NK-92 (cell line): ENCODE results near the gene MRPL51.
"Not testable (repeated sequence)": the region's sequence is repeated elsewhere in the genome, so short reads cannot be mapped to it uniquely, and the experiment has no call there.

Source experiments
- DNase-seq: peaks from one replicate; lab custom pipeline; 2025; ENCODE audit not compliant: unreplicated experiment; lab: John Stamatoyannopoulos, UW

MRPL51 gene

GRCh38 chr12:6532051-6532926 lies 39.2 kb upstream of the MRPL51 start:
- no peak for DNase-seq

GRCh38 chr12:6530576-6531260 lies 37.7 kb upstream of the MRPL51 start:
- DNase-seq, result no peak

- DNase-seq, result no peak
Observed at GRCh38 chr12:6529291-6529737, 36.3 kb upstream of the MRPL51 start.

- DNase-seq, result no peak
Observed at GRCh38 chr12:6528539-6529235, 35.6 kb upstream of the MRPL51 start.

GRCh38 chr12:6527711-6528110 lies 34.6 kb upstream of the MRPL51 start:
- DNase-seq, result no peak

- no peak for DNase-seq
Observed at GRCh38 chr12:6526766-6527525, 33.9 kb upstream of the MRPL51 start.

GRCh38 chr12:6526201-6526600 lies 33.1 kb upstream of the MRPL51 start:
- no peak for DNase-seq

GRCh38 chr12:6524648-6525047 lies 31.6 kb upstream of the MRPL51 start:
- no peak for DNase-seq

GRCh38 chr12:6523708-6524107 lies 30.6 kb upstream of the MRPL51 start:
- DNase-seq, result no peak

- no peak for DNase-seq
Observed at GRCh38 chr12:6522193-6522592, 29.1 kb upstream of the MRPL51 start.

GRCh38 chr12:6520186-6520585 lies 27.1 kb upstream of the MRPL51 start:
- DNase-seq, result no peak

GRCh38 chr12:6508087-6508486 lies 15.0 kb upstream of the MRPL51 start:
- no peak for DNase-seq

GRCh38 chr12:6507102-6507998 lies 14.3 kb upstream of the MRPL51 start:
- DNase-seq, result no peak

- no peak for DNase-seq
Observed at GRCh38 chr12:6500466-6500865, 7.4 kb upstream of the MRPL51 start.

- not testable (repeated sequence) for DNase-seq
Observed at GRCh38 chr12:6497291-6497690, 4.2 kb upstream of the MRPL51 start.

GRCh38 chr12:6494968-6495367 lies 1.9 kb upstream of the MRPL51 start:
- DNase-seq, result no peak

GRCh38 chr12:6494258-6494743 lies 1.2 kb upstream of the MRPL51 start:
- DNase-seq, result peak; percentile 46

GRCh38 chr12:6493497-6494257 lies 615 bp upstream of the MRPL51 start, which contains the start of gene NCAPD2:
NCAPD2 (plus strand) TSS chr12:6494102; CDS start chr12:6495099, 997 bp downstream.
- peak; percentile 70 for DNase-seq

- DNase-seq, result not testable (repeated sequence)
Observed at GRCh38 chr12:6490673-6491072, 2.4 kb downstream of the MRPL51 start.
